Measurements from ENCODE around the gene LPCAT4. TPM values are rescaled to one million over a fixed set of nuclear protein-coding genes. Genes with fewer than 3 reads are reported as not detected.

LPCAT4 gene
- total RNA-seq, 1 experiment from 2014 or later, result 14.1 TPM

Small RNAs within 50 kb of the gene (small RNA-seq; reads per million reads assigned to genes)
- gene MIR1233-1 (0 reads per million in 2 experiments), gene RF00019 (0 reads per million in 2 experiments)

Other genes starting within 250 kb of the LPCAT4 start
- 40.9 and 55.2 TPM in 2 replicates for gene KATNBL1, start 157.1 kb downstream of the LPCAT4 start, total RNA-seq (2014; rRNA removed; shearing (Covaris generic))
- gene EMC4, start 142.2 kb downstream of the LPCAT4 start, total RNA-seq (2014; rRNA removed; shearing (Covaris generic)), result 128 and 147 TPM in 2 replicates
- 5.1 and 6.5 TPM in 2 replicates for gene SLC12A6, start 29.4 kb downstream of the LPCAT4 start, total RNA-seq (2014; rRNA removed; shearing (Covaris generic))
- 312 and 376 TPM in 2 replicates for gene NOP10, start 24.1 kb downstream of the LPCAT4 start, total RNA-seq (2014; rRNA removed; shearing (Covaris generic))
- not detected in 2 replicates for gene NUTM1, start 23.9 kb downstream of the LPCAT4 start, total RNA-seq (2014; rRNA removed; shearing (Covaris generic))
- gene GOLGA8A, start 70.6 kb upstream of the LPCAT4 start, total RNA-seq (2014; rRNA removed; shearing (Covaris generic)), result 3.0 and 6.3 TPM in 2 replicates
- gene GOLGA8B, start 216.5 kb upstream of the LPCAT4 start, total RNA-seq (2014; rRNA removed; shearing (Covaris generic)), result 31.7 and 55.3 TPM in 2 replicates